DMS114 treated with DMSO at 0.1 percent for 48 hours (cell line): ENCODE results near the gene TK1.

Experiments
- DNase-seq: peaks from one replicate; lab custom pipeline; 2025; ENCODE audit not compliant: unreplicated experiment; lab: John Stamatoyannopoulos, UW

Gene TK1

DNA sequence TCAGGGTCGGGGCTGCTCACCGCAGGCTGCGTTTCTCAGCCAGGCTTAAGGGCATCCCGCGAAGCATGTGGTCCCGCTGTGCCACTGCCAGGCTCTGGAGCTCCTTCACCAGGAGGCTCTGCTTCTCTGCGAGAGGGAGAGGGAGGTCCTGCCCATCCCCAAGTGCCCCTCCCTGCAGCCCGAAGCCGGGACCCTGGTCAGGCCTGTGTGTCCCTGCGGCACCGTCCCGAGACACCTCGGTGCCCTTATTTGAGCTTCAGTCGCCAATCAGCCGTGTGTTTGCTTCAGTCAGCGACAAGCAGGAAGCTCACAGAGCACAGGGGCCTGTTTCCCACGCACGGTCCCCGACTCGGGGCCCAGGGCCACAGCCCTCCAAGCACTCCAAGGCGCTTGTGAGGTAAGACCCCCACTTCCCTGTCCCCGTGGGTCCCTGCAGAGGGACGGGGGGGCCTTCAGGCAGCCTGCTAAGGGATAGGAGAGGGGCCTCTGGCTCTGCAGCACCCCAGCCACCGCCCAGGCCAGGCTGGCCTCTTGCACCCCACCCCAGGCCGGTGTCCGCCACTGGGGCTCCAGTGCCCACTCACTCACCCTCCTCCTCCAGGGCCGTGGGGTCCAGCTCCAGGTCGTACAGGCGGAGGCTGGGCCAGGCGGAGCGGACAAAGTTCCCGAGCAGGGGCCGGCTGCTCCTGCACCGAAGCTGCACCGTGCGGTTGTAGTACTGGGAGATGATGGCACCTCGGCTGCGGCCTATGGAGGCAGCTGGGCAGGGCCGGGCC is 61.5 kb downstream of the TK1 start:
- no peak for DNase-seq

DNA sequence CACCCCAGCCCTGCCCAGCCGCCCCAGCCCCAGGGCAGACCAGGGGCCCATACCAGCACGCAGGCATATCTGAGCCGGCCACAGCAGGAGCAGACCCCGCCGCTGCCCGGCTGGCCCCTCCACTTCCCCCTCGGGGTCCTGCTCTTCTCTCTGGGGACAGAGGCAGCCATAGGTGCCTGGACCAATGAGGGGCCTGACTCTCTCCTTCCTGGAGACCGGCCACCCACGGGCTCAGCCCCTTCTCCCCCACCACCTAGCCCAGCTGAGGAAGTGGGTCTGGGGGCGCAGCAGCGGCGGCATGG is 62.1 kb downstream of the TK1 start:
- DNase-seq, result no peak
